Inflammatory macrophage (primary cell): ENCODE measurements around the gene TBP.
"Not testable (repeated sequence)": the region's sequence is repeated elsewhere in the genome, so short reads cannot be mapped to it uniquely, and the experiment has no call there.

ENCODE experiments used
- DNase-seq, 2 donors: peaks; one replicate each; pipeline ENCODE4 v3.0.0-alpha.2; 2020 to 2022
- total RNA-seq, 18 experiments: gene quantifications; one replicate each; lab custom pipeline; 2026; ENCODE audit warnings: mixed read lengths in 6 of 18, inconsistent platforms in 2 of 18; lab: John Stamatoyannopoulos, UW

TBP gene
- 5.3 to 13.7 (median 9.1) reads per million in 18 experiments for total RNA-seq

DNA sequence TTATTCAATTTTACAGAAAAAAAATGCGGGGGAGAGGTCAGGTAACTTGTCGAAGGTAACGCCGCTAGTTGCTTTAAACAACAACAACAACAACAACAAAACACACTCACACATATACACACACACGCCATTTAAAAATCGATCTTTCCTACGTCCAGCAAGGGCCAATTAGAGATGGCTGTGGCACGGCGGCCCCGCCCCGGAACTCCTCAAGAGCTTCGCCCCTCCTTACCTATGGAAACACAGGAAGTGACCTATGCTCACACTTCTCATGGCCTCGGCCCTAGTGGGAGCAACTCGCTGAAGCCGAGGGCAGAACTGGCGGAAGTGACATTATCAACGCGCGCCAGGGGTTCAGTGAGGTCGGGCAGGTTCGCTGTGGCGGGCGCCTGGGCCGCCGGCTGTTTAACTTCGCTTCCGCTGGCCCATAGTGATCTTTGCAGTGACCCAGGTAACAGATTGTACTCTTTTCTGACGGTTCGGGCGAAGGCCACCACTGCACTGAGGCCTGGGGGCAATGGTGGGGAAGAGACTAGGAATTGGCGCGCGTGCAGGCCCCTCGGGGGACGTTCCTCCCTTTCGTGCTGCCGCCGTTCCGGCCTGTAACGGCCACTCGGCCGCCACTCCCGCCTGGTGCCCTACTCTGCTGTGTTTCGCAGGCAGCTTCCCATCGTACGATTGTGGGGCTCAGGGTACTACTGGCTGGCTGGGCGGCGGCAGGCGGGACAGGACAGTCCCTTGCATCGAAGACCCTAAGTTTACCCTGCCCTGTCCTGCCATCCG lies at the start of gene TBP:
Gene TBP (plus strand): TSS at position 357 of the 783 bp plus-strand sequence. CDS start 2,661 bp downstream, outside the sequence.
- peak; percentile 98 to 99 for DNase-seq

DNA sequence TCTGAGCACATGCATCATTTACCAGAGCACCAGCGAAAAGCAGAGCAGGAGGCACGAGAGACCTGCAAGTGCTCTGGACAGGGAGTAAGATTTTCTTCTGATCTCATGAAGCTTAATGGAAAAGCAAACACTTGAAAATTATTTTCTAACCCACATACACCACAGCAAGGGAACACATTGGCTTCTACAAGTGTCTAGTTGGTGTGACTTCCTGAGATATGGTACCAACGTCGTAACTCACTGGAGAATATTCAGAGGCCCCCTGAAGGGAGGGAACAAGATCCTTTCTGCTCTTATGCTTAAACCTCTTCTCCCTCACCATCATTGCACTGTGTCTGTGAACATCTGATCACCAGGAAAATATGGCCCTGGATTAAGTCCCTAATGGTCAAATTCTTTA lies 49.7 kb upstream of the TBP start:
- DNase-seq, result no peak

DNA sequence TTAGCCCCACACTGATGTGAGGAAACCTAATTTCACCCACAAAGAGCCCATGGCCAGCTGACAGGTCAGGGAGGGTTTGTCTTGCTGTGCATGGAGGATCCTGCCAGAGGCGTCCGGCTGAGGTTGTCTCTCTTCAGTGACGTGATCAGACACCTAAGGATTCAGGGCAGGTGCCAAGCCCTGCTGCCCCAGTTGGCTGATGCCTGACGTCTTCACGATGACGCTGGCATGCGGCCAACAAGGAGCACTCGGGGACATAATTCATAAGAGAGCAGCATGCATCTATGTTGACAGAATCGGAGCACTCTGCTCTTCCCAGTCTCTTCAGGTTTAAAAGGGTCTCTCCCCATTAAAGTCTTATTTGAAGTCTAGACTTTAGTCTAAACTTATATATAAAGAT lies 48.9 kb upstream of the TBP start:
- DNase-seq, result no peak

DNA sequence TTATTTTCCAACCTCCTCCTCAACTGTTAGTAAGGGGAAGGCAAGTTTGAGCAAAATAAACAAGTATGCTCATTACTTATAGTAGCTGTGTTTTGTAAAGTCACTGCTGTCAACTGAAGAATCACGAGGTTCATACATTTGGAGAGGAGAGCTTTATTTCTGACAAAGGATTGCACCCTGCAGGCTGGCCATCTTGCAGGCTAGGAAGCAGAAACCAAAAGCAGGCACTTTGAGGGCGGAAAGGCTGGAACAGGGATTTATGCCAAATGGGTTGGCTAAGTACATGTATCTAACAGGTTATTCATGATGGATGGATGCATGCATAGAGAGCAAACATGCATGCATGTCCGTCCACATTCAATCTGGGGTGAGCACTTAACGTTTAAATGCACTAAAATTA lies 47.7 kb upstream of the TBP start:
- no peak for DNase-seq

DNA sequence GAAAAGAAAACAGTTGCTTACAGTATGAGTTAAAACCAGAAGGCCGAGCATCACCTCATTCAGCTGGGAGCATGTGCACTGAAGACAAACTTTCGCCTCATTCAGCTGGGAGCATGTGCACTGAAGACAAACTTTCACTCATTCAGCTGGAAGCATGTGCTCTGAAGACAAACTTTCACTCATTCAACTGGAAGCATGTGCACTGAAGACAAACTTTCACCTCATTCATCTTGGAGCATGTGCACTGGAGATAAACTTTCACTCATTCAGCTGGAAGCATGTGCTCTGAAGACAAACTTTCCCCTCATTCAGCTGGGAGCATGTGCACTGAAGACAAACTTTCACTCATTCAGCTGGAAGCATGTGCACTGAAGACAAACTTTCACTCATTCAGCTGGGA lies 46.4 kb upstream of the TBP start:
- not testable (repeated sequence) for DNase-seq

DNA sequence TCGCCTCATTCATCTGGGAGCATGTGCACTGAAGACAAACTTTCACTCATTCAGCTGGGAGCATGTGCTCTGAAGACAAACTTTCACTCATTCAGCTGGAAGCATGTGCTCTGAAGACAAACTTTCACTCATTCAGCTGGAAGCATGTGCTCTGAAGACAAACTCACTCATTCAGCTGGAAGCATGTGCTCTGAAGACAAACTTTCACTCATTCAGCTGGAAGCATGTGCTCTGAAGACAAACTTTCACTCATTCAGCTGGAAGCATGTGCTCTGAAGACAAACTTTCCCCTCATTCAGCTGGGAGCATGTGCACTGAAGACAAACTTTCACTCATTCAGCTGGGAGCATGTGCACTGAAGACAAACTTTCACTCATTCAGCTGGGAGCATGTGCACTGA lies 45.9 kb upstream of the TBP start:
- not testable (repeated sequence) for DNase-seq

DNA sequence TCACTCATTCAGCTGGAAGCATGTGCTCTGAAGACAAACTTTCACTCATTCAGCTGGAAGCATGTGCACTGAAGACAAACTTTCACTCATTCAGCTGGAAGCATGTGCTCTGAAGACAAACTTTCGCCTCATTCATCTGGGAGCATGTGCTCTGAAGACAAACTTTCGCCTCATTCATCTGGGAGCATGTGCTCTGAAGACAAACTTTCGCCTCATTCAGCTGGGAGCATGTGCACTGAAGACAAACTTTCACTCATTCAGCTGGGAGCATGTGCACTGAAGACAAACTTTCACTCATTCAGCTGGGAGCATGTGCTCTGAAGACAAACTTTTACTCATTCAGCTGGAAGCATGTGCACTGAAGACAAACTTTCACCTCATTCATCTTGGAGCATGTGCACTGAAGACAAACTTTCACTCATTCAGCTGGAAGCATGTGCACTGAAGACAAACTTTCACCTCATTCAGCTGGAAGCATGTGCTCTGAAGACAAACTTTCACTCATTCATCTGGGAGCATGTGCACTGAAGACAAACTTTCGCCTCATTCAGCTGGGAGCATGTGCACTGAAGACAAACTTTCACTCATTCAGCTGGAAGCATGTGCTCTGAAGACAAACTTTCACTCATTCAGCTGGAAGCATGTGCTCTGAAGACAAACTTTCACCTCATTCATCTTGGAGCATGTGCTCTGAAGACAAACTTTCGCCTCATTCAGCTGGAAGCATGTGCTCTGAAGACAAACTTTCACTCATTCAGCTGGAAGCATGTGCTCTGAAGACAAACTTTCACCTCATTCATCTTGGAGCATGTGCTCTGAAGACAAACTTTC lies 45.1 kb upstream of the TBP start:
- not testable (repeated sequence) for DNase-seq

DNA sequence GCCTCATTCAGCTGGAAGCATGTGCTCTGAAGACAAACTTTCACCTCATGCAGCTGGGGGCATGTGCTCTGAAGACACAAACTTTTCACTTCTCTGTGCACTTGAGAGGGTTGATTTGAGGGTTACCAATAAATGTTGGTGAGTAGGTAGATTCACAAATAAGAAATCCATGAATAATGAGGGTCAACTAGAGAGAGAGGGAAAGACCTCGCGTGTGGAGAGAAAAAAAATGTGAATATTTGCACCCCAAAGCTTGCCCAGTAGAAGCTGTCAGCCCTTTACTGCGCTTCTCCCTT lies 44.5 kb upstream of the TBP start:
- no peak for DNase-seq

DNA sequence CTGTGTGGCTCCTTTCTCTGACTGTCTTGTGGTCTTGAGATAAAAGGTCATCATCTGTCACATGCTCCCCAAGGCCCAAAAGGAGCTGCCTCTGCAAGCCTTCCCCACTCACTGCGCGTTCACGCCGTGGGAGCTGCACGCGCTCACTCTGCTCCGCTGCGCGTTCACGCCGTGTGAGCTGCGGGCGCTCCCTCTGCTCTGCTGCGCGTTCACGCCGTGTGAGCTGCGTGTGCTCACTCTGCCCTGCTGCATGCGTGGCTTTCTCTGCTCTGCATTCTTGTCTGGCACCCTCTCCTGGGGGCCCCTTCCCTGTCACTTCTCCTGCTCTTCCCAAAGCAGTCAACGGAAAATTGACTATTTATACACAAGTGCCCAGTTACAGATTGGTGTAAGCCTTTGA lies 43.5 kb upstream of the TBP start:
- DNase-seq, result no peak

DNA sequence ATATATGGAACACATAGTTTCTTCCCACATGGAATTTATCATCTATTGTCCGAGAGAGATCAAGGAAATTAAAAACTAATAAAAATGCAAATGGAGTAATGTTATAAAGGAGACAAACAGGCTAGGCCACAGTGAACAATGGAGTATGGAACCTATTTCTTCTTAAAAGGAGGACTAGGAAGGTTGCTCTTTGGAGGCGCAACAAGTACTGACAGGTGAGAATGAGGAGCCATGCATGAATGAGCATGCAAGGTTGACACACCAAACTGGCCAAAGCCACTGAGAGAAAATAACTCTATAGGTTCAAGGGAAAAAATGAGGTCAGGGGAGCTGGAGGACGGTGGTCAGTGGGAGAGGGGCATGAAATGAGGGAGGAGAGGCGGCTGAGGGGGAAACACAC lies 41.9 kb upstream of the TBP start:
- DNase-seq, result no peak

DNA sequence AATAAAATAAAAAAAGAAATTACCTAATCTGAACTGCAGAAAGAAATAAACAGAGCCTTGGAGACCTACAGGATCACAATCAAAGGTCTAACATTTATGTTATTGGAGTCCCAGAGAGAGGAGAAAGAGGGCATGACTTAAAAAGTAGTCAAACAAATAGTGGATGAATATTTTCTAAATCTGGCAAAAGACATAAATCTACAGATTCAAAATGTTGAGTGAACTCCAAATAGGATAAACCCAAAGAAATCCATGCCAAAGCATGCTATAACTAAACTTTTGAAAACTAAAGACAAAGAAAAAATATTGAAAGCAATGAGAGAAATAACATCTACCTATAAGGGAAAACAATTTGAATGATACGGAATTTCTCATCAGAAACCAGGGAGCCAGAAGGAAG lies 39.3 kb upstream of the TBP start:
- DNase-seq, result no peak

DNA sequence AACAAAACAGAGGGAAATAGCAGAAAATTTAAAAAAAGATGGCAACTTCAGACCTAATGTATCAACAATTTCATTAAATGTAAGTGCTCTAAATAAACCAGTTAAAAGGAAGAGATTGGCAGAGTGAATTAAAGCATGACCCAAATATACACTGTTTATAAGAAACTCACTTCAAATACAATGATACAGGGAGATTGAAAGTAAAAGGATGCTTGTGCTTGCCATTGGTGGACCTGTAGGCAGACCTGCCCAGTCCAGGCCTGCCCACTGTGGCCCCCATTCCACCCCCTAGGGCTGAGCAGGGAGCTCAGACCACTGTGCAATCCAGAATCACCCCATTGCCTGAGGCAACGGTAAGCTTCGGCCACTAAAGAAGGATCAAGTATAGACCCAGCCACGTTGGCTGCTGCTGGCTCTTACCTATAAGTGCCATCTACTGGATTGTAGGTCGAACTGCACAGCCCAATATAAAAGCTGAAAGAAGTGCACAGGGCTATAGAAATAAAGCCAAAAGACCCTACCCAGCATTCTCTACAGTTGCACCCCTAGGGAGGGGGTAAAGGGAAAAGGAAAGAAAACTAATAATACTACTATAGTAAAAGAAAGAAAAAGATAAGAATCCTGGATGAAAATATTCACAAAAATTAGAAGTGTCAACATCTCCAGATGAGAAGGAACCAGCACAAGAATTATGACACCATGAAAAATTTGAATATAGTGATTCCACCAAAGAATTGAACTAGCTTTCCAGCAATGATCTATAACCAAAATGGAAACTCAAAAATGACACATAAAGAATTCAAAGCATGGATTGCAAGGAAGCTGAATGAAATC lies 37.2 kb upstream of the TBP start:
- peak; percentile 32 to 73 for DNase-seq

DNA sequence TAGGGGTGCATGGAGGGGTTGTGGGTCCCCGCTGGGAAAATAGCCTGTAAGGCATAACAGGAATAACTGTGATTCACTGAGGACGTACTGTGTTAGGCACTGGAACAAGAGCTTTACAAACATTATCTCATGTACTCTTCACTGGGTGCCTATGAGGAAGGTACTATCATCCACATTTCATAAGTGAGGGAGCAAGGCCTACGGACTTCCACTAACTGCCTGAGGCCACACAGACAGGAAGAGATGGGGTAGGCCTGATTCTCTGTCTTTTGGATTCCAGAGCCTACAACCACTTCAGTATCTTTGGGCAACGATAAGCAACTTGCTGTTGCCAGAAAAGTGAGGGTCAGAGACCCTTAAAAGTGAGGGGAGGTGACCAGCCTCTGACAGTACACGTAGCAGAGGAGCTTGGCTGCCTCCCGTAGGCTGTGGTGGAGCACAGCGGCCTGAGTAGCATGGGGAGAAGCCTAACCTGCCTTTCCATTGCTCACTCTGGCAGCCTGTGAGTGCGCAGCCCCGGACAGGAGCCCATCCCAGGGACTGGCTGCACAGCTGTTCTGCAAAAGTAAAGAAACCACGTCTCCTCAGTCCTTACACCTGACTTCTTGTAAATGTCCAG lies 31.5 kb upstream of the TBP start:
- peak in 1 of 2 donors; percentile 11 for DNase-seq

DNA sequence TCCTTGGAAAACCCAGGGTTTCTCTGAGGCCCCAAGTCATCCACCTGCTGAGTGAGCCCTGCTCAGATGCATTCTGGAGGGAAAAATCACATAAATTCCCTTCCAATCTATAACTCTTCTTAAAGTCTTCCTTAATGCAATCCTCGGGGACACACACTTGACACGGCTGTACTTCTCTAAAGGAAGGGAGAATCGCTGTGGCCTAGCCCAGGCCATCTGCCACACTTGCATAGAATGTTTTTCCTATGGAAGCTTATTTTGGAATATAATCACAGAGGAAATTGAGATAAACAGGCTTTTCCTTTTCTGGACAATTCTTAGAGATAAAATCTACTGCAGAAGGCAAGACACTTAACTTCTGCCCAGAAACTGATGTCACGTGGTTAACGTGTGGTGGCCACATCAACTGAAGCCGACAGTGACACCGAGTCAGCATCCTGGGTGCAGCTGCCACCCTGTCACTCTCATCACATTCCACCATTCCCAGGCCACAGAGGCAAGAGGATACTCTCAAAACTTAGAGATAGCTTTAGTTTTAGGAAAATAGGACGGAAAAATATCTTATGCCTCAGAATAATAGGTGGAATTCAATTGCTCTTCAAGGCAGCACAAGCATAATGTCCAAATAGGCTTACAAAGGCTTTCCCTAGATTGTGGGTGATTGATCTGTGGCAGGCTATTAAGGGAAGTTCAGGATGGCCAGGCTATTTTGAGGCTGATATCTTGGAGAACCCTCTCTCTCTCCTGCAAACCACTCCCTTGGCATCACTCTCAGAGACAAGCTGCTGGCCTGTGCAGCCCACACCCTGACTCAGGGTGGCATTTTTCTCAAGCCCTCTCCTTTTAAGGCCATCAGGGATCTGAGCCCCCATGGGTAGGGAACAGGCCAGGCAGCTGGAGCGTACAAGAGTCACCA lies 30.7 kb upstream of the TBP start:
- no peak for DNase-seq

DNA sequence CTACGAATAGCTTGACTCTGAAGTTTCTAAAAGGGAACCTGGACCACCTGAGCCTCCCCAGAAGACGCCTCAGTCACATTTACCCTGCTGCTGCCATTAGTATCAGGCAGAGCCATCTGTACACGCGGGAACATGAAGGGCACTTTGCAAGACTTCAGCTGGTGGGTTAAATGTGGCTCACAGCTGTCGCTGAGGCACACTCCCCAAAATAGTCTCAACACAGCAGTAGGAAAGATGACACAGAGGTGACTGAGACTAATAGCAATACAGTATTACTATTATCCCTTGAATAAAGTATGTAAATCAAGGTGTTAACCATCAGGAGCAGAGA lies 30.0 kb upstream of the TBP start:
- DNase-seq, result no peak

DNA sequence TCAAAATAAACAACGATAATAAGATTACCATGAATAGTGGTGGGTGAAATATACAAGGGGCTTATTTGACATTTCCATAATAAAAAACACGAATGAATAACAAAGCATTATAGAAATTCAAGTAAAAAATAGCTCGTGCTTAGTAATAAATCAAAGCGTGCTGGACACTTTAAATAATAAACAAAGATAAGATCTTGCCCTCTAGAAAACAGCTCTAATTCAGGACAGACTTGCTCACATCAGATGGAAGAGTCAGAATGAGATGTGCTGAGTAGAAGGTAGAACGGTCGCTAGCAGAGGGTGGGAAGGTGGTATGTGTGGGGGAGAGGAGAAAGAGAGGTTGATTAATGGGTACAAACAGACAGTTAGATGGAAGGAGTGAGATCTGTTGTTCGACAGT lies 28.4 kb upstream of the TBP start:
- DNase-seq, result no peak

DNA sequence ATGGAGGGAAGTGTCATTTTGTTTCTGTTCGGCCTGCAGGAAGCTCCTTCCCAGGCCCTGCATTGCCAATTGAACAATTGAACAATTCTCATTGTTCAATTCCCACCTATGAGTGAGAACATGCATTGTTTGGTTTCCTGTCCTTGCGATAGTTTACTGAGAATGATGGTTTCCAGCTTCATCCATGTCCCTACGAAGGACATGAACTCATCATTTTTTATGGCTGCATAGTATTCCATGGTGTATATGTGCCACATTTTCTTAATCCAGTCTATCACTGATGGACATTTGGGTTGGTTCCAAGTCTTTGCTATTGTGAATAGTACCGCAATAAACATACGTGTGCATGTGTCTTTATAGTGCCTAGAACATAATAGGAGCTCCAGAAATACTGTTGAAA lies 26.2 kb upstream of the TBP start:
- not testable (repeated sequence) for DNase-seq

DNA sequence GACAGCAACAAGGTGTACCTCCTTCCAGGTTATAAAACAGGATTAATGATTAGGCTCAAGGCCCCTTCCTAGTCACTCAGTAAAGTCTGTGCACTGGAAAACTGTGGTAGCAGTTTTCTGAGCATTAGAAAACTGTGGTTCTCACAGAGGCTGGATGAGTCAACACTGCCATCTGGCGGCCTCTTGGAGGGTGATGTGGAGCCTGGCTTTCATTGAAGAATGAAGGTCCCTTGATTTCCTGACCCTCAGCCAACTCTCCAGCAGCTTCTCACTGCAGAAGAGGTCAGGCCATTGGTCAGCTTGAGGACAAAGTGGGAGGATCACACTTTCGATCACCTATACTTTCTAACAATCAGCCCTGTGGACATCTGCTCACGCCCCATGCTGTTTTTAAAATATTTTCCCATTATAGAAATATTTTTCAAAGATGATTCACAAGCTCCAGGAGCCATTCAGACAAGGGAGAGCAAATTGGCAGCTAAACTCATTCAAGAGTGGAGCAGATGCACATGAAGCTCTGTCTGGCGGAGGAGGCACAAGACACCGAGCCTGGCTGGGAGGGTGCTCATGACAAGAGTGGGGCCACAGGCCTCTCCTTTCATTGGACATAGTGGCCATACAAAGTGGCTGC lies 24.2 kb upstream of the TBP start:
- peak; percentile 57 to 66 for DNase-seq

DNA sequence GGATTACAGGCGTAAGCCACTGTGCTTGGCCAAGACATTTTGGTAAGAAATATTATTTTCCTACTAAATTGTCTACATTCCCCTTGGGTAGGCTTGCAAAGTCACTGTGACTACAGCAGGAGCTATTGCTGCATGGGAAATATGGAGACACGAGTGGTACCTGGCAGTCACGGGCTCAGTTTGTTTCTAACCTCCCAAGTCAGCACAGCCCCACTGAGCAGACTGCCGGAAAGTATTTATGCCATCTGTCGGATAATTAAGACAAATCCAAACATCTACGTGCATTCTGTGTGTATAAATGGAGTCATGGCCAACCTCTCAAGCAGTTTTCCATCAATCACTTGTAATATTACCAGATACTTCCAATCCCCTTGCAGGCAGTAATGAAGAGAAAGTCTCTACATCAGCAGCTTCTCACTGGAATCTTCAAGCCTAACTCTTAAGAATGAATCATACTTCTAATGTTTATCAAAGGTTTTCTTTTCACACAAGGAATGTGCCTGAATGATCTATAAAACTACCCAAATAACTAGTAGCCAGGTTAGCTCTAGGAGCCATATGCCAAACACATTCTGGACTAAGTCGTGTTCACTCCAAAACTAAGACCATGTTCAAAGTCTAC lies 21.2 kb upstream of the TBP start:
- no peak for DNase-seq

DNA sequence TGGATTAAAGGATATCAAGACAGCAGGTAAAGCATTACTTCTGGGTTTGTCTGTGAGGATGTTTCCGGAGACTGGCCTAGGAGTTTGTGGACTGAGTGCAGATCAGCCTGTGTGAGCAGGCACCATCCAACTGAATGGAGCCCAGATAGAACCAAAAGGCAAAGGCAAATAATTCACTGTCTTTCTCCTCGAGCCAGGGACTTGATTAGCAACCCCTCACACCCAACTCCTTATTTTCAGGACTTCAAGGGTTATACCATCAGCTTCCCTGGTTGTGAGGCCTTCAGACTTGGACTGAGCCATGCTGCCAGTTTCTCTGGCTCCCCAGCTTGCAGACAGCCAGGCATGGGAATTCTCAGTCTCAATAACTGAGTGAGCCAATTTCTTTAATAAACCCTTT lies 20.4 kb upstream of the TBP start:
- no peak for DNase-seq

DNA sequence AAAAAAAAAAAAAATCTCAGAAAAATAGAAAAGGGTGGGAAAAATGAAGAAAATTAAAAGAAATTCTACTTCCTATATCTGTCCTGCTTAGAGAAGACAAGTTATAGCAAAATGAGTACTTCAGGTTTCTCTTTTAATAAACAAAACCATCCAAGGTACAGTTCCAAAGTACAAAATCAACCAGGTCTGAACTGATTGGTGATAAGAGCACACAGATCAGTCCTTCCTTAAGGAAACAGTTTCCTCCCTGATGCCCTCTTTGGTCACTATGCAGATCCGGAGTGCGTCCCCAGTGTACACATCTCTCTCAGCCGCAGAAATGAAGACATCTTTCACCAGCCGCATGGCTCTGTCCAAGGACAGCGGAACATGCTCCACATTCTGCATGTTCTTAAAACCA lies 19.2 kb upstream of the TBP start:
- no peak for DNase-seq
